Panc1 (cell line): Measurements from ENCODE around the gene LIM2.

Experiments
- POLR2AphosphoS5 ChIP-seq: IDR thresholded peaks from 2 replicates; pipeline ENCODE4 v1.6.1; 2012; ENCODE audit warnings: mild to moderate bottlenecking, low read depth, low read length, moderate library complexity
- SIN3A ChIP-seq: IDR thresholded peaks from 2 replicates; pipeline ENCODE4 v1.6.1; 2012; ENCODE audit warnings: low read depth, mild to moderate bottlenecking, low read length, moderate library complexity, borderline replicate concordance; ENCODE audit not compliant: insufficient read depth
- TCF7L2 ChIP-seq: IDR thresholded peaks from 2 replicates; pipeline ENCODE4 v1.6.1; 2011; ENCODE audit warnings: mild to moderate bottlenecking, low read depth, low read length, inconsistent platforms
- TF ChIP-seq, protein P1 (sequence below): fragments of 450-650 bp; IDR thresholded peaks from 2 replicates; pipeline ENCODE4 v1.5.1; 2017; ENCODE audit warnings: mild to moderate bottlenecking
- TF ChIP-seq, protein P2 (sequence below), 2 experiments: IDR thresholded peaks; 2 replicates each; pipeline ENCODE4 v1.6.1; 2011 to 2012; ENCODE audit warnings: low read depth in 2 of 2, control low read depth in 1 of 2, low read length in 1 of 2, mild to moderate bottlenecking in 1 of 2, moderate library complexity in 1 of 2; ENCODE audit not compliant: insufficient read depth in 1 of 2

DNA sequence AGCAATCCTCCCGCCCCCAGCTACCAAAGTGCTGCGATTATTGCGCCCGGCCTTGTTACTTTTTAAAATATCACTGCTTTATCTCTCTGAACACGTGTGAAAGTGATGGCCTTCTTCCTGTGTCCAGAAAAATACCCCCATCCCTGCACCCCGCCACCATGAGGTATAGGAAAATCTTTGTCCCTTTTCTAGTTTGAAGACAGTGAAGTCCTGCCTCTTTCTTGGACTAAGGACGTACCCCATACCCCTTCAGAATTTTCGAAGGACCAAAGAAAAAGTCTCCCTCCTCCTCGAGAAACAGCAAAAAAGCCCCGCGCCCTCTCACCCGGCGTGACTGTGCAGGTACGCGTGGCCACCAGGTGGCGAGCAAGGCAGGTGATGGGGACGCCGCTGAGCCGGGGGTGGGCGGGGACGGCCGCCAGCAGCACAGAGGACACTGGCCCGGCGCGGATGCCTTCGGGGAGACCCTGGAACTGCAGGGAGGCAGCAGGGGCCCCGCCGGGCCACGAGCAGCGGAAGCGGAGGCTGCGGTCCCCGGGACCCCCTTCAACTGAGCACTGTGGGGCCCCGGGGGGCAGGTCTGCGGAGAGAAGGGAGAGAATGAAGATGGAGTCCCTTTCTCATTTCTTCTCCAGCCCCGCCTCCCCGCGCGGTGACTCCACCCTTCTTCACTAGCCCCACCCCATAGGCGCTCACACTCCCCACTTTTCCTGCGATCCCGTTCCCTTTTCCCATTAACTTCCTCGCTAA is 49.0 kb downstream of the LIM2 start:
- TF ChIP-seq, protein P1, sequence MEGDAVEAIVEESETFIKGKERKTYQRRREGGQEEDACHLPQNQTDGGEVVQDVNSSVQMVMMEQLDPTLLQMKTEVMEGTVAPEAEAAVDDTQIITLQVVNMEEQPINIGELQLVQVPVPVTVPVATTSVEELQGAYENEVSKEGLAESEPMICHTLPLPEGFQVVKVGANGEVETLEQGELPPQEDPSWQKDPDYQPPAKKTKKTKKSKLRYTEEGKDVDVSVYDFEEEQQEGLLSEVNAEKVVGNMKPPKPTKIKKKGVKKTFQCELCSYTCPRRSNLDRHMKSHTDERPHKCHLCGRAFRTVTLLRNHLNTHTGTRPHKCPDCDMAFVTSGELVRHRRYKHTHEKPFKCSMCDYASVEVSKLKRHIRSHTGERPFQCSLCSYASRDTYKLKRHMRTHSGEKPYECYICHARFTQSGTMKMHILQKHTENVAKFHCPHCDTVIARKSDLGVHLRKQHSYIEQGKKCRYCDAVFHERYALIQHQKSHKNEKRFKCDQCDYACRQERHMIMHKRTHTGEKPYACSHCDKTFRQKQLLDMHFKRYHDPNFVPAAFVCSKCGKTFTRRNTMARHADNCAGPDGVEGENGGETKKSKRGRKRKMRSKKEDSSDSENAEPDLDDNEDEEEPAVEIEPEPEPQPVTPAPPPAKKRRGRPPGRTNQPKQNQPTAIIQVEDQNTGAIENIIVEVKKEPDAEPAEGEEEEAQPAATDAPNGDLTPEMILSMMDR: peak; percentile 89
- TF ChIP-seq, protein P2, sequence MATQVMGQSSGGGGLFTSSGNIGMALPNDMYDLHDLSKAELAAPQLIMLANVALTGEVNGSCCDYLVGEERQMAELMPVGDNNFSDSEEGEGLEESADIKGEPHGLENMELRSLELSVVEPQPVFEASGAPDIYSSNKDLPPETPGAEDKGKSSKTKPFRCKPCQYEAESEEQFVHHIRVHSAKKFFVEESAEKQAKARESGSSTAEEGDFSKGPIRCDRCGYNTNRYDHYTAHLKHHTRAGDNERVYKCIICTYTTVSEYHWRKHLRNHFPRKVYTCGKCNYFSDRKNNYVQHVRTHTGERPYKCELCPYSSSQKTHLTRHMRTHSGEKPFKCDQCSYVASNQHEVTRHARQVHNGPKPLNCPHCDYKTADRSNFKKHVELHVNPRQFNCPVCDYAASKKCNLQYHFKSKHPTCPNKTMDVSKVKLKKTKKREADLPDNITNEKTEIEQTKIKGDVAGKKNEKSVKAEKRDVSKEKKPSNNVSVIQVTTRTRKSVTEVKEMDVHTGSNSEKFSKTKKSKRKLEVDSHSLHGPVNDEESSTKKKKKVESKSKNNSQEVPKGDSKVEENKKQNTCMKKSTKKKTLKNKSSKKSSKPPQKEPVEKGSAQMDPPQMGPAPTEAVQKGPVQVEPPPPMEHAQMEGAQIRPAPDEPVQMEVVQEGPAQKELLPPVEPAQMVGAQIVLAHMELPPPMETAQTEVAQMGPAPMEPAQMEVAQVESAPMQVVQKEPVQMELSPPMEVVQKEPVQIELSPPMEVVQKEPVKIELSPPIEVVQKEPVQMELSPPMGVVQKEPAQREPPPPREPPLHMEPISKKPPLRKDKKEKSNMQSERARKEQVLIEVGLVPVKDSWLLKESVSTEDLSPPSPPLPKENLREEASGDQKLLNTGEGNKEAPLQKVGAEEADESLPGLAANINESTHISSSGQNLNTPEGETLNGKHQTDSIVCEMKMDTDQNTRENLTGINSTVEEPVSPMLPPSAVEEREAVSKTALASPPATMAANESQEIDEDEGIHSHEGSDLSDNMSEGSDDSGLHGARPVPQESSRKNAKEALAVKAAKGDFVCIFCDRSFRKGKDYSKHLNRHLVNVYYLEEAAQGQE (IDR thresholded peaks at IDR 0.05; ENCODE audit: insufficient read depth in 1 of 2, low read depth in 2 of 2, low read length in 1 of 2): no peak
- TF ChIP-seq SIN3A (no peak), POLR2AphosphoS5 (no peak), TCF7L2 (no peak)
